GM18505 (cell line): ENCODE data around the gene TMEM190.
"Not testable (repeated sequence)": the region's sequence is repeated elsewhere in the genome, so short reads cannot be mapped to it uniquely, and the experiment has no call there.

ENCODE experiments used
- ATAC-seq: cut with Tn5 transposase; IDR thresholded peaks from one replicate; pipeline ENCODE4 v1.9.1; 2021; ENCODE audit not compliant: unreplicated experiment
- POLR2A ChIP-seq: IDR thresholded peaks from 4 replicates; pipeline ENCODE4 v1.6.1; 2011; ENCODE audit warnings: borderline replicate concordance; ENCODE audit not compliant: insufficient read depth, insufficient read length; ENCODE audit errors: extremely low read depth

The TMEM190 gene

GRCh38 chr19:55376241-55376933 is at the start of gene TMEM190:
TSS of gene TMEM190 (plus strand) at chr19:55376826. CDS start at chr19:55376854, 28 bp downstream.
- no peak for TF ChIP-seq POLR2A
- no peak for ATAC-seq

- ATAC-seq: not testable (repeated sequence)
These were observed 47.8 kb upstream of the TMEM190 start for GRCh38 chr19:55328774-55329318.

- ATAC-seq: not testable (repeated sequence)
These were observed 46.8 kb upstream of the TMEM190 start for GRCh38 chr19:55329791-55330190.

GRCh38 chr19:55333870-55334269 is 42.8 kb upstream of the TMEM190 start:
- no peak for ATAC-seq
- TF ChIP-seq POLR2A: no peak

GRCh38 chr19:55336101-55336500 is 40.5 kb upstream of the TMEM190 start:
- ATAC-seq: no peak
- TF ChIP-seq POLR2A: no peak

GRCh38 chr19:55339105-55339888 is 37.3 kb upstream of the TMEM190 start, which contains the start of gene KMT5C:
TSS of gene KMT5C (plus strand) at chr19:55339876. CDS start at chr19:55341937, 2,061 bp downstream.
- peak; percentile 78 for ATAC-seq
- TF ChIP-seq POLR2A: no peak

- peak; percentile 71 for TF ChIP-seq POLR2A
- ATAC-seq: peak; percentile 1
These were observed 36.5 kb upstream of the TMEM190 start for GRCh38 chr19:55339889-55340783.

- no peak for ATAC-seq
- no peak for TF ChIP-seq POLR2A
These were observed 35.9 kb upstream of the TMEM190 start for GRCh38 chr19:55340784-55341147.

GRCh38 chr19:55341171-55341588 is 35.4 kb upstream of the TMEM190 start:
- ATAC-seq: no peak
- no peak for TF ChIP-seq POLR2A

- ATAC-seq: no peak
- TF ChIP-seq POLR2A: no peak
These were observed 34.8 kb upstream of the TMEM190 start for GRCh38 chr19:55341595-55342531.

GRCh38 chr19:55344444-55344843 is 32.2 kb upstream of the TMEM190 start:
- ATAC-seq: no peak
- no peak for TF ChIP-seq POLR2A

- no peak for ATAC-seq
- TF ChIP-seq POLR2A: no peak
These were observed 31.4 kb upstream of the TMEM190 start for GRCh38 chr19:55345101-55345817.
